SK-N-SH (cell line): ENCODE results near the gene ACOXL.

Experiments
- CTCF ChIP-seq: fragments of 200-600 bp; sonication (generic); IDR thresholded peaks from 2 replicates; pipeline ENCODE4 v1.6.1; 2017; ENCODE audit warnings: antibody characterized with exemption, mild to moderate bottlenecking, moderate library complexity
- GATA2 ChIP-seq: sonication (generic); formaldehyde crosslinking; IDR thresholded peaks from 2 replicates; pipeline ENCODE4 v1.5.0; 2020; ENCODE audit warnings: mild to moderate bottlenecking, missing genetic modification reagents
- NFIC ChIP-seq: IDR thresholded peaks from 2 replicates; pipeline ENCODE4 v1.4.0; 2012; ENCODE audit warnings: borderline replicate concordance
- PBX3 ChIP-seq: IDR thresholded peaks from 2 replicates; pipeline ENCODE4; 2012
- RAD21 ChIP-seq: IDR thresholded peaks from 2 replicates; pipeline ENCODE4 v1.6.1; 2012; ENCODE audit warnings: mild to moderate bottlenecking, low read length
- ZBTB33 ChIP-seq: IDR thresholded peaks from 2 replicates; pipeline ENCODE4 v1.4.0; 2012; ENCODE audit warnings: low read depth, borderline replicate concordance
- TF ChIP-seq, protein P1 (sequence below): IDR thresholded peaks from 2 replicates; pipeline ENCODE4 v1.6.1; 2012; ENCODE audit warnings: mild to moderate bottlenecking, low read depth, low read length, moderate library complexity

DNA sequence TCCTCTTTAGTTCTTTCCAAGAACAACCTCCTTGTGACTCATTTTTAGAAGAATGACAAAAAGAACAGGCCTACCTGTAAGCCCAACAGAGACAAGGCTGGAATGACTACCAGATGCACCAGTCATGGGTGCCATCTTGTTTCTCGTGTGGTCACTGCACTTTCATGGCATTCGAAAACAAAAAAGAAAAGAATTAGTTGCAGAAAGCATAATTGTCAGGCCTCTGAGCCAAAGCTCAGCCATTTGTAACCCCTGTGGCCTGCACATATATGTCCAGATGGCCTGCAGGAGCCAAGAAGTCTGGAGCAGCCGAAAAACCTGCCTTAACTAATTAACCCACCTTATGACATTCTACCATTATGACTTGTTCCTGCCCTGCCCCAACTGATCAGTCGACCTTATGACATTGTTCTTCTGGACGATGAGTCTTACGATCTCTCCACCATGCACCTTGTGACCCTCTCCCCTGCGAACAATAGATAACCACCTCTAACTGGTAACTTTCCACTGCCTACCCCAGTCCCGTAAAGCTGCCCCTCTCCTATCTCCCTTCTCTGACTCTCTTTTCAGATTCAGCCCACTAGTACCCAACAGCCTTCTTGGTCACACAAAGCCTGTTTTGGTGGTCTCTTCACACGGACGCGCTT, 40.6 kb upstream of the ACOXL start:
- TF ChIP-seq CTCF (no peak), ZBTB33 (no peak), GATA2 (CRISPR knock-in tag) (no peak), NFIC (no peak), RAD21 (no peak), PBX3 (no peak)
- TF ChIP-seq, protein P1, sequence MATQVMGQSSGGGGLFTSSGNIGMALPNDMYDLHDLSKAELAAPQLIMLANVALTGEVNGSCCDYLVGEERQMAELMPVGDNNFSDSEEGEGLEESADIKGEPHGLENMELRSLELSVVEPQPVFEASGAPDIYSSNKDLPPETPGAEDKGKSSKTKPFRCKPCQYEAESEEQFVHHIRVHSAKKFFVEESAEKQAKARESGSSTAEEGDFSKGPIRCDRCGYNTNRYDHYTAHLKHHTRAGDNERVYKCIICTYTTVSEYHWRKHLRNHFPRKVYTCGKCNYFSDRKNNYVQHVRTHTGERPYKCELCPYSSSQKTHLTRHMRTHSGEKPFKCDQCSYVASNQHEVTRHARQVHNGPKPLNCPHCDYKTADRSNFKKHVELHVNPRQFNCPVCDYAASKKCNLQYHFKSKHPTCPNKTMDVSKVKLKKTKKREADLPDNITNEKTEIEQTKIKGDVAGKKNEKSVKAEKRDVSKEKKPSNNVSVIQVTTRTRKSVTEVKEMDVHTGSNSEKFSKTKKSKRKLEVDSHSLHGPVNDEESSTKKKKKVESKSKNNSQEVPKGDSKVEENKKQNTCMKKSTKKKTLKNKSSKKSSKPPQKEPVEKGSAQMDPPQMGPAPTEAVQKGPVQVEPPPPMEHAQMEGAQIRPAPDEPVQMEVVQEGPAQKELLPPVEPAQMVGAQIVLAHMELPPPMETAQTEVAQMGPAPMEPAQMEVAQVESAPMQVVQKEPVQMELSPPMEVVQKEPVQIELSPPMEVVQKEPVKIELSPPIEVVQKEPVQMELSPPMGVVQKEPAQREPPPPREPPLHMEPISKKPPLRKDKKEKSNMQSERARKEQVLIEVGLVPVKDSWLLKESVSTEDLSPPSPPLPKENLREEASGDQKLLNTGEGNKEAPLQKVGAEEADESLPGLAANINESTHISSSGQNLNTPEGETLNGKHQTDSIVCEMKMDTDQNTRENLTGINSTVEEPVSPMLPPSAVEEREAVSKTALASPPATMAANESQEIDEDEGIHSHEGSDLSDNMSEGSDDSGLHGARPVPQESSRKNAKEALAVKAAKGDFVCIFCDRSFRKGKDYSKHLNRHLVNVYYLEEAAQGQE = no peak
